ENCODE results near the gene AP5M1.
"Not testable (repeated sequence)": the region's sequence is repeated elsewhere in the genome, so short reads cannot be mapped to it uniquely, and the experiment has no call there.

The AP5M1 gene

DNA sequence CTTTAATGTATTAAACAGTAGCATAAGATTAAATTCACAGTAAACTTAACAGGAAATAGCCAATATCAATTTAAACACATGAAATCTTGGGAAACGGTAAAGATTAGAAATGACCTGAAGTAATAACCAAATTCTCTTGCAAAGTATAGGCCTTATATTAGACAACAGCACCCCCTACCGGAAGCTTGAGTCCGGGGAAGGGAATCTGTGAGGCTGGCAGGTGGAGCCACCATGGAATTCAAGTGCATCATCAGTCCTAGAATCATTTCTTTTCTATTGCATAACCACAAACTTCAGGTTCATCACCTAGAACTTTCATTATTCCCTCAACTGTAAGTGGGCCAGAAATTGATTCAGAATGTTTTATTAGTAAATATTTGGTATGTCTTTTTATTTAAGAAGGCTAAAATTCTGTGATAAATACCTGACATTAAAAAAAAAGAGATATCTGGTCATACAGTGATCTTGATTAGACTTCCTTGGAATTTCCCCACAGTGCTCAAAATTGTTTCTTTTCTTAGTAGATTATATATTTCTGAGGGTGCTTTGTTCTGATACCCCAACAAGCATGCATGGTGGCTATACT, 48.6 kb downstream of the AP5M1 start:
- TF ChIP-seq, protein P1, sequence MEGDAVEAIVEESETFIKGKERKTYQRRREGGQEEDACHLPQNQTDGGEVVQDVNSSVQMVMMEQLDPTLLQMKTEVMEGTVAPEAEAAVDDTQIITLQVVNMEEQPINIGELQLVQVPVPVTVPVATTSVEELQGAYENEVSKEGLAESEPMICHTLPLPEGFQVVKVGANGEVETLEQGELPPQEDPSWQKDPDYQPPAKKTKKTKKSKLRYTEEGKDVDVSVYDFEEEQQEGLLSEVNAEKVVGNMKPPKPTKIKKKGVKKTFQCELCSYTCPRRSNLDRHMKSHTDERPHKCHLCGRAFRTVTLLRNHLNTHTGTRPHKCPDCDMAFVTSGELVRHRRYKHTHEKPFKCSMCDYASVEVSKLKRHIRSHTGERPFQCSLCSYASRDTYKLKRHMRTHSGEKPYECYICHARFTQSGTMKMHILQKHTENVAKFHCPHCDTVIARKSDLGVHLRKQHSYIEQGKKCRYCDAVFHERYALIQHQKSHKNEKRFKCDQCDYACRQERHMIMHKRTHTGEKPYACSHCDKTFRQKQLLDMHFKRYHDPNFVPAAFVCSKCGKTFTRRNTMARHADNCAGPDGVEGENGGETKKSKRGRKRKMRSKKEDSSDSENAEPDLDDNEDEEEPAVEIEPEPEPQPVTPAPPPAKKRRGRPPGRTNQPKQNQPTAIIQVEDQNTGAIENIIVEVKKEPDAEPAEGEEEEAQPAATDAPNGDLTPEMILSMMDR (IDR thresholded peaks at IDR 0.05; ENCODE audit: low read depth, low read length) = peak; percentile 87
- peak; percentile 45 for DNase-seq (ENCODE audit: extremely low read depth, low read depth)

DNA sequence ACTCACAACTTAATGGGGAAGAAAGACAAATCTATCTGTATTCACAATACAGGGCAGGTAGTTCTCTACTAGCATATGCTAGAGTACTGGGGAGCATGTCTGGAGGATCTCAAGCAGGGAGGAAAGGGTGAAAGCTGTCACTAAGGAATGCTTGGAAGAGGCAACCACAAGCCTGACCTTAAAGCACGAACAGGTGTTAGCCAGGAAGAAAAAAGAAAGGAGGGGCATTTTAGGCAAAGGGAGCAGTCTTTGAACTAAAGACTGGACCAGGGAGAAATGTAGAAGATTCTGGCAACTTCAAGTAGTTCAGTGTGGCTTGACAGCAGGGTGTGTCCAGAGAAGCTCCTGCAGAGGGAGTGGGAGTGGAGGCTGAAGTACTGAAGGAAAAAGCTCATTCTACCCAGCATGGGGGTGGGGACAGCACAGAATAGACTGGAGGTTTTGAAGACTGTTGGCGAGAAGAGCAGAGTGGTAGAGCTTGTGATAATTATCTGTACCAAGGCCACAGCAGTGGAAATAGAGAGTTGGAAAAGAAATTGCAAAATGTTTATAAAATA, 50.9 kb downstream of the AP5M1 start:
- no peak for DNase-seq (ENCODE audit: extremely low read depth, low read depth)

DNA sequence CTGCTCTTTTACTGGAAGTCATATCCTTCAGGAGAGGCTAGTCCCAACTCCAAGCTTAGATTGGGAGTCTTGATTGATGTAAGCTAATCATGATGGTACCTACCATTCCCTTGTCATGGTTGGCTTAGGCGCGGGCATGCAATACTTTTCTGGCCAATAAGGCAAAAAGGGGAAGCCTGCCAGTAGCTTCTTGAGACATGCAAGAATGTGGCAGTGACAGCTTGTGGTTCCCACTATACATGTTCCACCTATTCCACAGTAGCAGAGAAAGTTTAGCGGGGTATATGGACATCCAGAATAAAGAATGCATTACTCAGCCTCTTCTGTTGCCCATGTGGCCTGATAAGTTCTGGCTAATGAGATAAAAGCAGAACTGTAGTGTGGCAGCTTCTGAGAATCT, 55.0 kb downstream of the AP5M1 start:
- no peak for DNase-seq (ENCODE audit: extremely low read depth, low read depth)
- TF ChIP-seq, protein P1 (IDR thresholded peaks at IDR 0.05; ENCODE audit: low read depth, low read length) = no peak

More for the DNA sequence above, 50.9 kb downstream of the AP5M1 start:
- TF ChIP-seq, protein P1 (IDR thresholded peaks at IDR 0.05; ENCODE audit: low read depth, low read length) = no peak

- no peak for DNase-seq (ENCODE audit: extremely low read depth, low read depth)
- TF ChIP-seq, protein P1 (IDR thresholded peaks at IDR 0.05; ENCODE audit: low read depth, low read length) = no peak
Observed at GRCh38 chr14:57326253-57326652, 57.5 kb downstream of the AP5M1 start.

DNA sequence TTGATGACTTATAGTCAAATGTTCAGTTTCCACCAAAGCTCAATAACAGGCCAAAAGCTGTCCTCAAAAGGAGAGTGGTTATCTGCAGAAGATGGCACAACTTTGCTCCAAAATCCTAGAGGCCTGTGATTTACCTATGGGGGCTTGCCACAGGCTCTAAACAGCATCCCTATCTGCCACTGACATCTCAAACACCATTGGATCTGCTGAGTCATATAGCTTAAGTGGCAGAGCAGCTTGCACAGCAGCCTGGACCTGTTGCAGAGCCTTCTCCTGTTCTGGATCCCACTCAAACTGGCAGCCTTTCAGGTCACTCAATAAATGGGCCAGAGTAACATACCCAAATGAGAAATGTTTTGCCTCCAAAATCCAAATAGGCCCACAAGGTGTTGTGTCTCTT, 61.1 kb downstream of the AP5M1 start:
- TF ChIP-seq, protein P1 (IDR thresholded peaks at IDR 0.05; ENCODE audit: low read depth, low read length) = no peak
- DNase-seq (ENCODE audit: extremely low read depth, low read depth) = no peak

- DNase-seq (ENCODE audit: extremely low read depth, low read depth) = not testable (repeated sequence)
Observed at GRCh38 chr14:57332475-57332874, 63.7 kb downstream of the AP5M1 start.

- not testable (repeated sequence) for DNase-seq (ENCODE audit: extremely low read depth, low read depth)
Observed at GRCh38 chr14:57333726-57334125, 65.0 kb downstream of the AP5M1 start.

GRCh38 chr14:57343545-57344297, 75.0 kb downstream of the AP5M1 start:
- DNase-seq (ENCODE audit: extremely low read depth, low read depth) = not testable (repeated sequence)

GRCh38 chr14:57345106-57345505, 76.3 kb downstream of the AP5M1 start:
- no peak for DNase-seq (ENCODE audit: extremely low read depth, low read depth)
- TF ChIP-seq, protein P1 (IDR thresholded peaks at IDR 0.05; ENCODE audit: low read depth, low read length) = no peak
